KMS-11 (cell line): Measurements from ENCODE around the gene SH3BP2.

ENCODE experiments used
- H2AFZ ChIP-seq: fragments of 200-600 bp; sonication (generic); 2 replicates; pipeline ENCODE4 v1.6.1; 2016; ENCODE audit warnings: antibody characterized with exemption, mixed run types, low read depth
- H3K27ac ChIP-seq: fragments of 200-600 bp; sonication (generic); 2 replicates; pipeline ENCODE4 v1.6.1; 2016; ENCODE audit warnings: mild to moderate bottlenecking, mixed run types
- H3K27me3 ChIP-seq: fragments of 200-600 bp; sonication (generic); 2 replicates; pipeline ENCODE4 v1.6.1; 2017; ENCODE audit warnings: mild to moderate bottlenecking, low read depth, mixed run types, moderate library complexity; ENCODE audit not compliant: insufficient read depth
- H3K36me3 ChIP-seq: fragments of 200-600 bp; sonication (generic); 2 replicates; pipeline ENCODE4 v1.6.1; 2017; ENCODE audit warnings: mild to moderate bottlenecking, mixed run types; ENCODE audit not compliant: insufficient read depth
- H3K4me1 ChIP-seq: fragments of 200-600 bp; sonication (generic); 2 replicates; pipeline ENCODE4 v1.6.1; 2016; ENCODE audit warnings: mild to moderate bottlenecking, low read depth, mixed run types; ENCODE audit not compliant: poor library complexity, severe bottlenecking
- H3K4me2 ChIP-seq: fragments of 200-600 bp; sonication (generic); 2 replicates; pipeline ENCODE4 v1.7.0; 2016; ENCODE audit warnings: mild to moderate bottlenecking, mixed run types
- H3K4me3 ChIP-seq: fragments of 200-600 bp; sonication (generic); IDR thresholded peaks from 2 replicates; pipeline ENCODE4 v1.6.1; 2017; ENCODE audit warnings: low read depth, low read length, mixed read lengths; ENCODE audit not compliant: insufficient read depth
- H3K79me2 ChIP-seq: fragments of 200-600 bp; sonication (generic); 2 replicates; pipeline ENCODE4 v1.6.1; 2016; ENCODE audit warnings: low read depth, mixed run types; ENCODE audit not compliant: insufficient read depth
- H3K9ac ChIP-seq: fragments of 200-600 bp; sonication (generic); 2 replicates; pipeline ENCODE4 v1.6.1; 2016; ENCODE audit warnings: mild to moderate bottlenecking, mixed run types
- H4K20me1 ChIP-seq: fragments of 200-600 bp; sonication (generic); 2 replicates; pipeline ENCODE4 v1.6.1; 2016; ENCODE audit warnings: mild to moderate bottlenecking, mixed run types; ENCODE audit not compliant: insufficient read depth
- CTCF ChIP-seq: fragments of 200-600 bp; sonication (generic); conservative IDR thresholded peaks from 2 replicates; pipeline ENCODE4 v1.6.1; 2017; ENCODE audit warnings: low read depth, mild to moderate bottlenecking, antibody characterized with exemption, low read length, moderate library complexity, mixed read lengths

The SH3BP2 gene

DNA sequence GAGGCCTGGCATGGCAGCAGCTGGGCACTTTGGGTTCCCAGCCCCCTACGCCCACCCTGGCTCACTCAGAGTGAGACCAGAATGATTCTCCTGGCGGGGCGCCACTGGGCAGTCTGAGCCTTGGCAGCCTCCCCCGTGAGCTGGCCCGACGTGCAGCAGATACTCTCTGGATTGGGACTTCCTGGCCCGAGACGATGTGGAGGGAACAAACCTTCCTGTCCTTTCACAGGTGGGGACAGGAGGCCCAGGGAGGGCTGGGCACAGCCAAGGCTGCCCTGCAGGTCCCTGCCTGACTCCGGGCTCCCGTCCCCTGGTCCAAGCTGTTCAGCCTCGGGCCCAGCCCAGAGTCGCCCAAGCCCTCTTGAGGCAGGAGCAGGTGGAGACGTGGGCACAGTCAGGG lies 32.9 kb downstream of the SH3BP2 start:
- H3K36me3 ChIP-seq: no peaks in the 10 kb centered on the region
- no peaks in the 10 kb centered on the region for H3K27me3 ChIP-seq
- no peak overlapping the region for H3K4me3 ChIP-seq
- H2AFZ ChIP-seq: no peak overlapping the region
- TF ChIP-seq CTCF: no peak
- no peaks in the 10 kb centered on the region for H3K79me2 ChIP-seq
- H4K20me1 ChIP-seq: no peaks in the 10 kb centered on the region
- H3K9ac ChIP-seq: no peak overlapping the region
- H3K27ac ChIP-seq: no peak overlapping the region
- no peak overlapping the region for H3K4me2 ChIP-seq
- no peaks in the 10 kb centered on the region for H3K4me1 ChIP-seq

DNA sequence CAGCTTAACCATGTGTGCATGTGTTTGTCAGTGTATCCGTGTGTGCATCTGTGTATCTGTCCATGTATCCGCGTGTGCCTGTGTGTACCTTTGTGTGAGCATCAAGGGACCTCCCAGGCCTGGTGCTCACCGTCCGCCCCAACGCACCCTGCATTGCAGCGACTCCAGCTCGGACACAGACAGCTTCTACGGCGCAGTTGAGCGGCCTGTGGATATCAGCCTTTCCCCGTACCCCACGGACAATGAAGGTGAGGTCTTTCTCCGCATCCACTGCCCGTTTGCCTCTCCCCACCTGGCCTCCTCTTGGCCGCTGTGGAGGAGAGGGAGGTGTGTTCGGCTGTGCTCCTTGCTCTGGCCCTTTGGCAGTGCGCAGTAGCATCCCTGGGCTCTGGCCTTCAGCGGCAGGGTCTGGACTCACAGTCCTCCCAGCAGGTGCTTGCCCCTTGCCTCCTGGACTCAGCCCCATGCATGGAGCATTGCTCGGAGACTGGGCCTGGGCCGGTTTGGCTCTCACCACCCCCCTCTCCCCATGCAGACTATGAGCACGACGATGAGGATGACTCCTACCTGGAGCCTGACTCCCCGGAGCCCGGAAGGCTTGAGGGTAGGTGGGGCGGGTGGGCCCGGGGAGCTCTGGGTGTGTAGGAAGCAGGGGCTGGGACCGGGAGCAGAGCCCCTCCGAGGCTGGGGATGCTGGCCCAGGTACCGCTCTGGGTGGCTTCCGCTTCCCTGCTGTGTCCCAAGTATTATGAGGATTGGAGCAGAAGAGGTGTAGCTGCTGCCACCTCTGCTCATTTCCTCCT lies 34.4 kb downstream of the SH3BP2 start:
- Histone ChIP-seq H3K27me3 (no peaks in the 10 kb centered on the region), H3K27ac (no peak overlapping the region), H3K4me2 (no peak overlapping the region), H3K79me2 (no peaks in the 10 kb centered on the region), H3K9ac (no peak overlapping the region), H3K4me3 (no peak overlapping the region), H2AFZ (no peak overlapping the region), H3K4me1 (no peaks in the 10 kb centered on the region), H4K20me1 (no peaks in the 10 kb centered on the region), H3K36me3 (no peaks in the 10 kb centered on the region)
- no peak for TF ChIP-seq CTCF

GRCh38 chr4:2827874-2828751 lies 35.2 kb downstream of the SH3BP2 start:
- H2AFZ ChIP-seq: no peak overlapping the region
- H3K4me3 ChIP-seq: no peak overlapping the region
- H3K27me3 ChIP-seq: no peaks in the 10 kb centered on the region
- H4K20me1 ChIP-seq: no peaks in the 10 kb centered on the region
- no peaks in the 10 kb centered on the region for H3K4me1 ChIP-seq
- H3K9ac ChIP-seq: no peak overlapping the region
- H3K4me2 ChIP-seq: no peak overlapping the region
- H3K36me3 ChIP-seq: no peaks in the 10 kb centered on the region
- TF ChIP-seq CTCF: no peak
- H3K27ac ChIP-seq: no peak overlapping the region
- no peaks in the 10 kb centered on the region for H3K79me2 ChIP-seq

GRCh38 chr4:2828758-2829181 lies 35.9 kb downstream of the SH3BP2 start:
- no peak overlapping the region for H3K4me2 ChIP-seq
- no peaks in the 10 kb centered on the region for H3K4me1 ChIP-seq
- H2AFZ ChIP-seq: no peak overlapping the region
- H3K9ac ChIP-seq: no peak overlapping the region
- H3K27me3 ChIP-seq: no peaks in the 10 kb centered on the region
- no peaks in the 10 kb centered on the region for H4K20me1 ChIP-seq
- H3K79me2 ChIP-seq: no peaks in the 10 kb centered on the region
- TF ChIP-seq CTCF: no peak
- no peak overlapping the region for H3K27ac ChIP-seq
- no peak overlapping the region for H3K4me3 ChIP-seq
- no peaks in the 10 kb centered on the region for H3K36me3 ChIP-seq
